HepG2 (cell line): Measurements from ENCODE around the gene C22orf39. TPM values are rescaled to one million over a fixed set of nuclear protein-coding genes. Genes with fewer than 3 reads are reported as not detected.

Source experiments
- ETV6 ChIP-seq: sonication (generic); formaldehyde crosslinking; conservative IDR thresholded peaks from 2 replicates; pipeline ENCODE4 v1.4.0; 2020; ENCODE audit warnings: missing genetic modification reagents
- KDM1A ChIP-seq: IDR thresholded peaks from 2 replicates; pipeline ENCODE4 v1.6.1; 2016; ENCODE audit warnings: missing compliant biosample characterization
- NCOR1 ChIP-seq: fragments of 200-600 bp; sonication (generic); IDR thresholded peaks from 2 replicates; pipeline ENCODE4 v1.7.0; 2017; ENCODE audit warnings: antibody characterized with exemption, low read length, borderline replicate concordance
- PPARG ChIP-seq: conservative IDR thresholded peaks from 2 replicates; pipeline ENCODE4 v1.6.1; 2016; ENCODE audit warnings: missing biosample characterization, missing genetic modification reagents
- RORA ChIP-seq: sonication (generic); formaldehyde crosslinking; IDR thresholded peaks from 2 replicates; pipeline ENCODE4 v1.5.0; 2020; ENCODE audit warnings: mild to moderate bottlenecking, missing genetic modification reagents, moderate library complexity
- SOX13 ChIP-seq, 3 experiments: fragments of 450-650 bp in 1 of 3; sonication (generic) in 1 of 3; formaldehyde crosslinking in 1 of 3; IDR thresholded peaks in 2 of 3; conservative IDR thresholded peaks in 1 of 3; 2 replicates each; pipeline versions ENCODE4 v1.5.0 to v1.6.1; 2016 to 2020; ENCODE audit warnings: antibody characterized with exemption in 1 of 3, mild to moderate bottlenecking in 1 of 3, missing compliant biosample characterization in 1 of 3, missing genetic modification reagents in 1 of 3, moderate library complexity in 1 of 3
- SP4 ChIP-seq: sonication (generic); formaldehyde crosslinking; IDR thresholded peaks from 2 replicates; pipeline ENCODE4 v1.8.1; 2023; ENCODE audit warnings: mild to moderate bottlenecking, missing genetic modification reagents
- TMF1 ChIP-seq: sonication (generic); formaldehyde crosslinking; IDR thresholded peaks from 2 replicates; pipeline ENCODE4 v1.8.1; 2022; ENCODE audit warnings: low read depth, missing genetic modification reagents
- ZBTB3 ChIP-seq: sonication (generic); formaldehyde crosslinking; IDR thresholded peaks from 2 replicates; pipeline ENCODE4 v1.4.0; 2020; ENCODE audit warnings: low read depth, mild to moderate bottlenecking, moderate library complexity, missing genetic modification reagents, borderline replicate concordance
- ZNF121 ChIP-seq: sonication (generic); formaldehyde crosslinking; IDR thresholded peaks from 2 replicates; pipeline ENCODE4 v1.5.0; 2020; ENCODE audit warnings: mild to moderate bottlenecking, missing genetic modification reagents
- ZNF333 ChIP-seq: sonication (generic); formaldehyde crosslinking; IDR thresholded peaks from 2 replicates; pipeline ENCODE4 v1.4.0; 2020; ENCODE audit warnings: mild to moderate bottlenecking, missing genetic modification reagents, borderline replicate concordance
- ZNF367 ChIP-seq: sonication (generic); formaldehyde crosslinking; IDR thresholded peaks from 2 replicates; pipeline ENCODE4 v1.4.0; 2020; ENCODE audit warnings: missing genetic modification reagents, borderline replicate concordance
- ZNF563 ChIP-seq: sonication (generic); formaldehyde crosslinking; IDR thresholded peaks from 2 replicates; pipeline ENCODE4 v1.8.0; 2022; ENCODE audit warnings: mild to moderate bottlenecking, moderate library complexity, missing genetic modification reagents
- ZNF629 ChIP-seq: sonication (generic); formaldehyde crosslinking; conservative IDR thresholded peaks from 2 replicates; pipeline ENCODE4 v1.5.0; 2020; ENCODE audit warnings: missing genetic modification reagents
- ZNF891 ChIP-seq: sonication (generic); formaldehyde crosslinking; IDR thresholded peaks from 2 replicates; pipeline ENCODE4 v1.5.0; 2020; ENCODE audit warnings: mild to moderate bottlenecking, missing genetic modification reagents
- polyA plus RNA-seq, 8 experiments: library from polyadenylated mRNA; depleted of rRNA in 3 of 8; stranded (reverse) in 7 of 8; unstranded in 1 of 8; fragments of >200 nt; fragmentation: Illumina TruSeq in 4 of 8; extraction: Trizol in 4 of 8; gene quantifications; 2 replicates each; pipeline versions ENCODE4 v1.2.1 to v1.2.3, GENCODE V29; 2011 to 2016; ENCODE audit warnings: low read depth in 4 of 8, missing spikeins in 1 of 8, mixed read lengths in 1 of 8; ENCODE audit not compliant: insufficient read depth in 1 of 8
- total RNA-seq, 5 experiments: library from RNA; depleted of rRNA; stranded (reverse); fragments of >200 nt; fragmentation: Illumina TruSeq; extraction: Trizol; gene quantifications; 2 replicates each; pipeline ENCODE4 v1.2.3, GENCODE V29; 2016; ENCODE audit warnings: low read depth in 1 of 5
- TF ChIP-seq, protein P1 (sequence below): sonication (generic); formaldehyde crosslinking; IDR thresholded peaks from 2 replicates; pipeline ENCODE4 v1.9.0; 2022; ENCODE audit warnings: missing genetic modification reagents, mild to moderate bottlenecking, borderline replicate concordance
- TF ChIP-seq, protein P2 (sequence below): sonication (generic); formaldehyde crosslinking; conservative IDR thresholded peaks from 2 replicates; pipeline ENCODE4 v1.8.0; 2022; ENCODE audit warnings: mild to moderate bottlenecking, moderate library complexity, missing genetic modification reagents
- TF ChIP-seq, protein P3 (sequence below): IDR thresholded peaks from 2 replicates; pipeline ENCODE4 v1.6.1; 2016; ENCODE audit warnings: mild to moderate bottlenecking, missing biosample characterization, missing genetic modification reagents
- TF ChIP-seq, protein P4 (sequence below): sonication (generic); IDR thresholded peaks from 2 replicates; pipeline ENCODE4 v1.6.1; 2016; ENCODE audit warnings: low read depth, borderline replicate concordance
- TF ChIP-seq, protein P5 (sequence below): sonication (generic); formaldehyde crosslinking; IDR thresholded peaks from 2 replicates; pipeline ENCODE4 v1.4.0; 2020; ENCODE audit warnings: missing genetic modification reagents

C22orf39 gene
- total and polyA plus RNA-seq, 2 of the 13 experiments (the other 11 are each of a cell fraction or from before 2014, with no cell fraction given) = 23.4 to 26.4 TPM

DNA sequence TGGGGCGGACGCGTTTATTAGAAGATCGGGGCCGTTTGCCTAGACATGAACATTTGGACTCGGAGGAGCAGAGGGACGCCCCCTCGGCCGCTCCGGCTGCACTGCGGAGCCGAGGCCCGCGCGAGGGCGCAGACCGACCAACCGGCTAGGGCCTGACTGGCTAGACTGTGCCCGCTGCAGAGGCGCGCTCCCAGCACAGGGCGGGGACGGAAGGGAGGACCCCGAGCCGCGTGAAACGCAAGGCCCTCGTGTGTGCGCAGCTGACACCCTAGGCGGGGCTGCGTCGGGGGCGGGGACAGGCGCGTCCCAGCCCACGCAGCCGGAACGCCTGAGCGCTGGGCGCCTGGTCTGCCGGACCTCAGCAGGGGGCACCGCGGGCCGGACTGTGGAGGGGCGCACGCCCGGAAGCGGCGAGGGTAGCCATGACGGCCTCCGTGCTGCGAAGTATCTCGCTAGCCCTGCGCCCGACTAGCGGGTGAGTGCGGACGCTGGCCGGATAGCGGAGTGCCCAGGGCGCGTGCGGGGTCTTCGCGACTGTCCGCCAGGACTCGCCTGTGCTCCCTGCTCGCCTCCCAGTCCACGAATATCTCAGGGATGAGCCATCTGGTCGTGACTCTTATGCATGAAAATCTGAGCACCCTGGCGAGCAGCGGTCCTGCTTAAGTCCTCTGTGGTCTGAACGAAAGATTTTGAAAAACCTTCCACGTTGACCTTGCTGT lies 15.2 kb downstream of the C22orf39 start, which contains the start of gene MRPL40 (continued):
- TF ChIP-seq ZNF563 (peak; percentile 82), ZNF629 (CRISPR knock-in tag) (peak; percentile 70), ZNF121 (CRISPR knock-in tag) (peak; percentile 60; the same call in 1 of the 2 replicates), SOX13 (IDR thresholded peaks at IDR 0.05) (0 out of 2 replicates have a peak, but pooled peaks have one; percentile 11), SOX13 (CRISPR knock-in tag; conservative IDR thresholded peaks at IDR 0.05 in 1 of 2, IDR thresholded peaks at IDR 0.05 in 1 of 2) (peak in 1 of 2 experiments; percentile 79; a peak in 2 of 4 replicates), ZNF333 (CRISPR knock-in tag) (peak; percentile 91; the same call in 1 of the 2 replicates), PPARG (CRISPR knock-in tag) (no peak; the same call in 1 of the 2 replicates), ZBTB3 (peak; percentile 78; the same call in 1 of the 2 replicates), KDM1A (no peak), TMF1 (CRISPR knock-in tag) (peak; percentile 94), ETV6 (CRISPR knock-in tag) (peak; percentile 91), RORA (CRISPR knock-in tag) (no peak), SP4 (peak; percentile 99), ZNF367 (CRISPR knock-in tag) (no peak; the same call in 1 of the 2 replicates), ZNF891 (CRISPR knock-in tag) (peak; percentile 93; the same call in 1 of the 2 replicates), NCOR1 (peak; percentile 53; the same call in 1 of the 2 replicates)
- TF ChIP-seq, protein P1, sequence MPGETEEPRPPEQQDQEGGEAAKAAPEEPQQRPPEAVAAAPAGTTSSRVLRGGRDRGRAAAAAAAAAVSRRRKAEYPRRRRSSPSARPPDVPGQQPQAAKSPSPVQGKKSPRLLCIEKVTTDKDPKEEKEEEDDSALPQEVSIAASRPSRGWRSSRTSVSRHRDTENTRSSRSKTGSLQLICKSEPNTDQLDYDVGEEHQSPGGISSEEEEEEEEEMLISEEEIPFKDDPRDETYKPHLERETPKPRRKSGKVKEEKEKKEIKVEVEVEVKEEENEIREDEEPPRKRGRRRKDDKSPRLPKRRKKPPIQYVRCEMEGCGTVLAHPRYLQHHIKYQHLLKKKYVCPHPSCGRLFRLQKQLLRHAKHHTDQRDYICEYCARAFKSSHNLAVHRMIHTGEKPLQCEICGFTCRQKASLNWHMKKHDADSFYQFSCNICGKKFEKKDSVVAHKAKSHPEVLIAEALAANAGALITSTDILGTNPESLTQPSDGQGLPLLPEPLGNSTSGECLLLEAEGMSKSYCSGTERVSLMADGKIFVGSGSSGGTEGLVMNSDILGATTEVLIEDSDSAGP (CRISPR knock-in tag) = peak; percentile 97
- TF ChIP-seq, protein P2, sequence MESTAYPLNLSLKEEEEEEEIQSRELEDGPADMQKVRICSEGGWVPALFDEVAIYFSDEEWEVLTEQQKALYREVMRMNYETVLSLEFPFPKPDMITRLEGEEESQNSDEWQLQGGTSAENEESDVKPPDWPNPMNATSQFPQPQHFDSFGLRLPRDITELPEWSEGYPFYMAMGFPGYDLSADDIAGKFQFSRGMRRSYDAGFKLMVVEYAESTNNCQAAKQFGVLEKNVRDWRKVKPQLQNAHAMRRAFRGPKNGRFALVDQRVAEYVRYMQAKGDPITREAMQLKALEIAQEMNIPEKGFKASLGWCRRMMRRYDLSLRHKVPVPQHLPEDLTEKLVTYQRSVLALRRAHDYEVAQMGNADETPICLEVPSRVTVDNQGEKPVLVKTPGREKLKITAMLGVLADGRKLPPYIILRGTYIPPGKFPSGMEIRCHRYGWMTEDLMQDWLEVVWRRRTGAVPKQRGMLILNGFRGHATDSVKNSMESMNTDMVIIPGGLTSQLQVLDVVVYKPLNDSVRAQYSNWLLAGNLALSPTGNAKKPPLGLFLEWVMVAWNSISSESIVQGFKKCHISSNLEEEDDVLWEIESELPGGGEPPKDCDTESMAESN = peak; percentile 99
- TF ChIP-seq, protein P3, sequence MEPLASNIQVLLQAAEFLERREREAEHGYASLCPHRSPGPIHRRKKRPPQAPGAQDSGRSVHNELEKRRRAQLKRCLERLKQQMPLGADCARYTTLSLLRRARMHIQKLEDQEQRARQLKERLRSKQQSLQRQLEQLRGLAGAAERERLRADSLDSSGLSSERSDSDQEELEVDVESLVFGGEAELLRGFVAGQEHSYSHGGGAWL (CRISPR knock-in tag) = peak; percentile 85
- TF ChIP-seq, protein P4, sequence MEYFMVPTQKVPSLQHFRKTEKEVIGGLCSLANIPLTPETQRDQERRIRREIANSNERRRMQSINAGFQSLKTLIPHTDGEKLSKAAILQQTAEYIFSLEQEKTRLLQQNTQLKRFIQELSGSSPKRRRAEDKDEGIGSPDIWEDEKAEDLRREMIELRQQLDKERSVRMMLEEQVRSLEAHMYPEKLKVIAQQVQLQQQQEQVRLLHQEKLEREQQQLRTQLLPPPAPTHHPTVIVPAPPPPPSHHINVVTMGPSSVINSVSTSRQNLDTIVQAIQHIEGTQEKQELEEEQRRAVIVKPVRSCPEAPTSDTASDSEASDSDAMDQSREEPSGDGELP = peak; percentile 94
- TF ChIP-seq, protein P5, sequence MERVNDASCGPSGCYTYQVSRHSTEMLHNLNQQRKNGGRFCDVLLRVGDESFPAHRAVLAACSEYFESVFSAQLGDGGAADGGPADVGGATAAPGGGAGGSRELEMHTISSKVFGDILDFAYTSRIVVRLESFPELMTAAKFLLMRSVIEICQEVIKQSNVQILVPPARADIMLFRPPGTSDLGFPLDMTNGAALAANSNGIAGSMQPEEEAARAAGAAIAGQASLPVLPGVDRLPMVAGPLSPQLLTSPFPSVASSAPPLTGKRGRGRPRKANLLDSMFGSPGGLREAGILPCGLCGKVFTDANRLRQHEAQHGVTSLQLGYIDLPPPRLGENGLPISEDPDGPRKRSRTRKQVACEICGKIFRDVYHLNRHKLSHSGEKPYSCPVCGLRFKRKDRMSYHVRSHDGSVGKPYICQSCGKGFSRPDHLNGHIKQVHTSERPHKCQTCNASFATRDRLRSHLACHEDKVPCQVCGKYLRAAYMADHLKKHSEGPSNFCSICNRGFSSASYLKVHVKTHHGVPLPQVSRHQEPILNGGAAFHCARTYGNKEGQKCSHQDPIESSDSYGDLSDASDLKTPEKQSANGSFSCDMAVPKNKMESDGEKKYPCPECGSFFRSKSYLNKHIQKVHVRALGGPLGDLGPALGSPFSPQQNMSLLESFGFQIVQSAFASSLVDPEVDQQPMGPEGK (CRISPR knock-in tag) = peak; percentile 89
